Loucy (cell line): Measurements from ENCODE around the gene RGS19.

Experiments
- H2AFZ ChIP-seq: fragments of 200-600 bp; sonication (generic); 2 replicates; pipeline ENCODE4 v1.6.0; 2016; ENCODE audit warnings: antibody characterized with exemption, mild to moderate bottlenecking, low read length, moderate library complexity
- H3F3A ChIP-seq: fragments of 200-600 bp; 2 replicates; pipeline ENCODE4 v1.6.0; 2016; ENCODE audit warnings: antibody characterized with exemption, low read depth, mild to moderate bottlenecking
- H3K27me3 ChIP-seq: fragments of 200-600 bp; sonication (generic); 2 replicates; pipeline ENCODE4 v1.6.1; 2014; ENCODE audit warnings: low read length, mild to moderate bottlenecking; ENCODE audit not compliant: insufficient read depth, poor library complexity, severe bottlenecking
- H3K36me3 ChIP-seq: fragments of 200-600 bp; sonication (generic); 2 replicates; pipeline ENCODE4 v1.6.1; 2016; ENCODE audit warnings: low read length; ENCODE audit not compliant: insufficient read depth
- H3K4me1 ChIP-seq: fragments of 200-600 bp; sonication (generic); 2 replicates; pipeline ENCODE4 v1.5.1; 2014; ENCODE audit warnings: low read length, mild to moderate bottlenecking; ENCODE audit not compliant: insufficient read depth, poor library complexity, severe bottlenecking
- H3K4me2 ChIP-seq: fragments of 200-600 bp; sonication (generic); 2 replicates; pipeline ENCODE4 v1.6.0; 2014; ENCODE audit warnings: antibody characterized with exemption, low read length, low read depth, mild to moderate bottlenecking; ENCODE audit not compliant: poor library complexity, severe bottlenecking
- H3K4me3 ChIP-seq: fragments of 200-600 bp; sonication (generic); 2 replicates; pipeline ENCODE4 v1.5.1; 2014; ENCODE audit warnings: low read length, mild to moderate bottlenecking, mixed read lengths; ENCODE audit not compliant: poor library complexity, severe bottlenecking
- H3K79me2 ChIP-seq: fragments of 200-600 bp; sonication (generic); 2 replicates; pipeline ENCODE4 v1.6.1; 2014; ENCODE audit warnings: low read length; ENCODE audit not compliant: insufficient read depth
- H3K9ac ChIP-seq: fragments of 200-600 bp; sonication (generic); 2 replicates; pipeline ENCODE4 v1.6.0; 2014; ENCODE audit warnings: mild to moderate bottlenecking, low read depth, low read length, moderate library complexity; ENCODE audit not compliant: poor library complexity, severe bottlenecking
- H3K9me2 ChIP-seq: fragments of 200-600 bp; sonication (generic); replicated peaks from 2 replicates; pipeline ENCODE4 v1.6.1; 2016; ENCODE audit warnings: low read depth, low read length, mixed read lengths
- H3K9me3 ChIP-seq: fragments of 200-600 bp; sonication (generic); 2 replicates; pipeline ENCODE4 v1.6.1; 2014; ENCODE audit warnings: mild to moderate bottlenecking, antibody characterized with exemption, low read length, low read depth; ENCODE audit not compliant: insufficient read depth
- H4K20me1 ChIP-seq: fragments of 200-600 bp; sonication (generic); 2 replicates; pipeline ENCODE4 v1.6.0; 2014; ENCODE audit warnings: antibody characterized with exemption, low read length, mild to moderate bottlenecking; ENCODE audit not compliant: insufficient read depth, poor library complexity, severe bottlenecking
- EZH2phosphoT487 ChIP-seq: fragments of 200-600 bp; IDR thresholded peaks from 2 replicates; pipeline ENCODE4 v1.6.1; 2018; ENCODE audit warnings: antibody characterized with exemption, mild to moderate bottlenecking, moderate library complexity, borderline replicate concordance
- TF ChIP-seq, protein P1 (sequence below): fragments of 200-600 bp; sonication (generic); conservative IDR thresholded peaks from 2 replicates; pipeline ENCODE4 v1.5.1; 2014; ENCODE audit warnings: mild to moderate bottlenecking, antibody characterized with exemption, low read length

Gene RGS19

DNA sequence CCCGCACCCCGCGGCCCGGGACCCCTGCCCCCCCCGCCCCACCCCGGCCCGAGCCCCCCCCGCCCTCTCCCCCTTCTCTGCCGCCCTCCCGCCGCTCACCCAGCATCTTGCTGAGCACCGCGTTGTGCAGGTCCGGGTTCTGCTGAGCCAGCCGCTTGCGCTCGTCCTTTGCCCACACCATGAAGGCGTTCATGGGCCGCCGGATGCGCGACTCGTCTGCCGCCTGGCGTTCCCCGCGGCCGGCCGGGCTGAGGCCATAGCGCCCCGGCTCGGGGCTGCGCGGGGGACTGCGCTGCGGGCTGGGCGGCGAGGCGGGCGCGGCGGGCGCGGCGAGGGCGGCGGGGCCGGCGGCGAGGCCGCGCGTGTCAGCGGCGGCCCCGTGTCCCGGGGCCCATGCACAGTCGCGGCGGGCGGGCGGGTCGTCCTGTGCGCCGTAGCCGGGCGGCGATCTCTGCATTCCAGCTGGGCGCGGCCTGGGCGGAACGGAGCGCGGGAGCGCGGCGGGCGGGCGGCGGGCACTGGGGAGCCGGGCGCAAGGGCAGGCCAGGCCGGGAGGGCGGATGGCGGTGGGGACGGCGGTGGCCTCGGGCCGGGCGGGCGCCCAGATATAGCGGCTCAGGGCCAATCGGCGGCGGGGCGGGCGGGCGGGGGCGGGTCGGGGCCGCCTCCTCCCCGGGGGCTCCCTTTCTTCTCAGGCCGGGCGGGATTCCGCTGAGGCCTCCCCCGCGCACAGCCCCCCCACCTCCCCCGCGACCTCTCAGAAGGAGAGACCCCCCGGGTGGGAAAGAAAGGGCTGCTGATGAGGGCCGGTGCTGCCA lies 30.0 kb downstream of the RGS19 start, which contains the start of gene SOX18:
SOX18 (minus strand) TSS at position 580 of the 818 bp plus-strand sequence; CDS start at position 457, 123 bp downstream.
- Histone ChIP-seq H3K4me3 (no peak within 1 kb of the TSS), H3K4me2 (no peak within 1 kb of the TSS), H3K36me3 (no peaks in the 10 kb centered on the region), H3K79me2 (no peaks in the 10 kb centered on the region), H3F3A (no peaks in the 10 kb centered on the region), H3K4me1 (peaks cover 8% of the 10 kb centered on the region), H3K9me2 (no peaks in the 10 kb centered on the region), H2AFZ (no peak within 1 kb of the TSS), H4K20me1 (no peaks in the 10 kb centered on the region), H3K27me3 (no peaks in the 10 kb centered on the region), H3K9ac (no peak within 1 kb of the TSS), H3K9me3 (no peaks in the 10 kb centered on the region)
- TF ChIP-seq, protein P1, sequence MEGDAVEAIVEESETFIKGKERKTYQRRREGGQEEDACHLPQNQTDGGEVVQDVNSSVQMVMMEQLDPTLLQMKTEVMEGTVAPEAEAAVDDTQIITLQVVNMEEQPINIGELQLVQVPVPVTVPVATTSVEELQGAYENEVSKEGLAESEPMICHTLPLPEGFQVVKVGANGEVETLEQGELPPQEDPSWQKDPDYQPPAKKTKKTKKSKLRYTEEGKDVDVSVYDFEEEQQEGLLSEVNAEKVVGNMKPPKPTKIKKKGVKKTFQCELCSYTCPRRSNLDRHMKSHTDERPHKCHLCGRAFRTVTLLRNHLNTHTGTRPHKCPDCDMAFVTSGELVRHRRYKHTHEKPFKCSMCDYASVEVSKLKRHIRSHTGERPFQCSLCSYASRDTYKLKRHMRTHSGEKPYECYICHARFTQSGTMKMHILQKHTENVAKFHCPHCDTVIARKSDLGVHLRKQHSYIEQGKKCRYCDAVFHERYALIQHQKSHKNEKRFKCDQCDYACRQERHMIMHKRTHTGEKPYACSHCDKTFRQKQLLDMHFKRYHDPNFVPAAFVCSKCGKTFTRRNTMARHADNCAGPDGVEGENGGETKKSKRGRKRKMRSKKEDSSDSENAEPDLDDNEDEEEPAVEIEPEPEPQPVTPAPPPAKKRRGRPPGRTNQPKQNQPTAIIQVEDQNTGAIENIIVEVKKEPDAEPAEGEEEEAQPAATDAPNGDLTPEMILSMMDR, result no peak
- no peak for TF ChIP-seq EZH2phosphoT487

DNA sequence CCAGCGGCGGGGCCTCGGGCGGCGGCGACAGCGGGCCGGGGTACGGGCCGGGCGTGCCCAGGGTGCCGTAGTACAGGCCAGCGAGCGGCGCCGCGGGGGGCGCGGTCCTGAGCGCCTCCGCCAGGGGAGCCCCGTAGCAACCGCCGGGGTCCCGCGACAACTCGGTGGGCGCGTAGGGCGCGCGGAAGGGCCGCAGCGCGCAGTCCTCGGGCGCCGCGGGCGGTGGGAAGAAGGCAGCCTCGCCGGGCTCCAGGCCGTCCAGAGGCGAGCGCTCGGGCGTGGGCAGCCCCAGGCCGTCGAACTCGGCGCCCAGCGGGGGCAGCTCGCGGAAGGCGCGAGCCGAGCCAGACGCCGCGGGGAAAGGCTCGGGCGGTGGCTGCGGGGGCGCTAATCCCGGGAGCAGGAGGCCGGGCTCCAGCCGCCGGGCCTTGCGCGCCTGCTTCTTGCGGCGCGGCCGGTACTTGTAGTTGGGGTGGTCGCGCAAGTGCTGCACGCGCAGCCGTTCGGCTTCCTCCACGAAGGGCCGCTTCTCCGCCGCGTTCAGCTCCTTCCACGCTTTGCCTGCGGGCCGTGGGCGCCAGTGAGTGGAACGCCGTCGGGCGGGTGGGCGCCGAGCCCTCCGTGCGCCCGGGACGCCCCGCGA lies 30.8 kb downstream of the RGS19 start:
- H3K79me2 ChIP-seq, result no peaks in the 10 kb centered on the region
- H3K4me3 ChIP-seq, result no peak overlapping the region
- no peaks in the 10 kb centered on the region for H3K27me3 ChIP-seq
- no peak overlapping the region for H3K9ac ChIP-seq
- no peaks in the 10 kb centered on the region for H3F3A ChIP-seq
- no peaks in the 10 kb centered on the region for H3K9me3 ChIP-seq
- no peak overlapping the region for H2AFZ ChIP-seq
- H4K20me1 ChIP-seq, result no peaks in the 10 kb centered on the region
- peaks cover 1% of the 10 kb centered on the region for H3K4me1 ChIP-seq
- H3K36me3 ChIP-seq, result no peaks in the 10 kb centered on the region
- no peaks in the 10 kb centered on the region for H3K9me2 ChIP-seq
- TF ChIP-seq, protein P1, result no peak
- no peak for TF ChIP-seq EZH2phosphoT487
- H3K4me2 ChIP-seq, result no peak overlapping the region

DNA sequence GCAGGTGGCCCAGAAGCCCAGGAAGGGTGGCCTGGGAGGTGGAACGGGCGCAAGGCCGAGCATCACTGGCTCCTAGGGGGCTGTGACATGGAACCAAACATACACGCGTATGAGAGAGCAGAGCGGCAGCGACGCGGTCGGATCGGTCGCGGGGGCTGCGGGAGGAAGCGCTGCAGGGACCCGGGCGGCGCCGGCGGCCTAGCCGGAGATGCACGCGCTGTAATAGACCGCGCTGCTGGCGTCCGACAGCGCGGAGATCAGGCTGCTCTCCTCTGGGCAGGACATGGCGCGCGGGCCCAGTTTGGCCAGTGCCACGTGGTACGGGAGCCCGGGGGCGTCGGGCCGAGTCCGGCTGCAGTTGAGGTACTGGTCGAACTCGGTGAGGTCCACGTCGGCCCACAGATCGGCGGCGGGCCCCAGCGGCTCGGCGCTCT lies 31.3 kb downstream of the RGS19 start:
- no peaks in the 10 kb centered on the region for H3K27me3 ChIP-seq
- H3K9me2 ChIP-seq, result no peaks in the 10 kb centered on the region
- H3K9me3 ChIP-seq, result no peaks in the 10 kb centered on the region
- H3K36me3 ChIP-seq, result no peaks in the 10 kb centered on the region
- no peak overlapping the region for H3K4me2 ChIP-seq
- no peaks in the 10 kb centered on the region for H3K4me1 ChIP-seq
- H2AFZ ChIP-seq, result no peak overlapping the region
- no peaks in the 10 kb centered on the region for H3F3A ChIP-seq
- TF ChIP-seq, protein P1, result no peak
- no peak for TF ChIP-seq EZH2phosphoT487
- no peaks in the 10 kb centered on the region for H4K20me1 ChIP-seq
- no peak overlapping the region for H3K4me3 ChIP-seq
- H3K9ac ChIP-seq, result no peak overlapping the region
- no peaks in the 10 kb centered on the region for H3K79me2 ChIP-seq
